Loucy (cell line): ENCODE data around the gene PTPRN2.

Experiments used
- EZH2phosphoT487 ChIP-seq: fragments of 200-600 bp; IDR thresholded peaks from 2 replicates; pipeline ENCODE4 v1.6.1; 2018; ENCODE audit warnings: antibody characterized with exemption, mild to moderate bottlenecking, moderate library complexity, borderline replicate concordance
- TF ChIP-seq, protein P1 (sequence below): fragments of 200-600 bp; sonication (generic); conservative IDR thresholded peaks from 2 replicates; pipeline ENCODE4 v1.5.1; 2014; ENCODE audit warnings: mild to moderate bottlenecking, antibody characterized with exemption, low read length

DNA sequence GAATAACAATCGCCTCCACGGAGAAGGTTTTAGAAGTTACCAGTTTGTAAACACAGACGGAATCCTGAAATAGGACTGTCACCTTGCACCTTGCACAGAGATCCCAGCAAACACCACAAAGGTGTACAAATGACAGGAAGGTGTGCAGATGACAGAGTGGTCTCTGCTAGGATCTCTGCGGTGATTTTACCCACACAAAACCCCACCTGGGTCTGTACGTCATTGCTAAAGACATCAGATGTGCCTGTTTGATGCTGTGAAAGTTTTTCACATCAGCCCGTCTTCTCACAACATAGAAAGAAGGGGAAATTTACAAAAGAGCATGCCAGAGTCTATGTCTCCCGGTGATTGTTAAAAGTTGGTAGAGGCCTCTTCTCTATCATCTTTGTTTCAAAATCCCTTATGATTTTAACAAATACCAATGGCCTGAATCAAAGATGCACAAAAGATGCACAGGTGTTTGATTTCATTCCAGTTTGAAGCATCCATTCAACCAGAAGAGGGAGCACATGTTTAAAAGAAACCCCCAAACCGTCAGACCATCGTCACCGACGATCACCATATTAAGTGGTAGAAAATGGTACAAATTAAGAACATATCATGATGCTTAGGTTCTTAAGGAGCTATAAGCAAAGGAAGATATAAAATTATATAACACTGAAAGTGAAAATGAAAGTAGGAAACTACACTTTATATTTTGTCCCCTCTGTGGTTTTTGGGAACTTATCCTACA, 576.5 kb downstream of the PTPRN2 start:
- TF ChIP-seq, protein P1, sequence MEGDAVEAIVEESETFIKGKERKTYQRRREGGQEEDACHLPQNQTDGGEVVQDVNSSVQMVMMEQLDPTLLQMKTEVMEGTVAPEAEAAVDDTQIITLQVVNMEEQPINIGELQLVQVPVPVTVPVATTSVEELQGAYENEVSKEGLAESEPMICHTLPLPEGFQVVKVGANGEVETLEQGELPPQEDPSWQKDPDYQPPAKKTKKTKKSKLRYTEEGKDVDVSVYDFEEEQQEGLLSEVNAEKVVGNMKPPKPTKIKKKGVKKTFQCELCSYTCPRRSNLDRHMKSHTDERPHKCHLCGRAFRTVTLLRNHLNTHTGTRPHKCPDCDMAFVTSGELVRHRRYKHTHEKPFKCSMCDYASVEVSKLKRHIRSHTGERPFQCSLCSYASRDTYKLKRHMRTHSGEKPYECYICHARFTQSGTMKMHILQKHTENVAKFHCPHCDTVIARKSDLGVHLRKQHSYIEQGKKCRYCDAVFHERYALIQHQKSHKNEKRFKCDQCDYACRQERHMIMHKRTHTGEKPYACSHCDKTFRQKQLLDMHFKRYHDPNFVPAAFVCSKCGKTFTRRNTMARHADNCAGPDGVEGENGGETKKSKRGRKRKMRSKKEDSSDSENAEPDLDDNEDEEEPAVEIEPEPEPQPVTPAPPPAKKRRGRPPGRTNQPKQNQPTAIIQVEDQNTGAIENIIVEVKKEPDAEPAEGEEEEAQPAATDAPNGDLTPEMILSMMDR: peak; percentile 25; the same call in 1 of the 2 replicates
- no peak for TF ChIP-seq EZH2phosphoT487
